Activated naive CD8-positive, alpha-beta T cell treated with anti-CD3 and anti-CD28 coated beads, Interleukin-2, amount 50 U/mL, for 24 hours (primary cell): ENCODE data around the gene POLQ.

Experiments used
- ATAC-seq: fragments of 150-1000 bp; cut with Tn5 transposase; one replicate; pipeline ENCODE4 v1.10.0; 2021
- DNase-seq: peaks from one replicate; pipeline ENCODE4 v3.0.0; 2021
- H3K27ac Mint-ChIP-seq: one replicate; pipeline ENCODE4 v1.8.0; 2021; ENCODE audit warnings: mild to moderate bottlenecking, mixed read lengths
- H3K27me3 Mint-ChIP-seq: one replicate; pipeline ENCODE4 v1.8.0; 2021; ENCODE audit warnings: mixed read lengths
- H3K36me3 Mint-ChIP-seq: one replicate; pipeline ENCODE4 v1.8.0; 2021; ENCODE audit warnings: low read depth, mixed read lengths
- H3K4me1 Mint-ChIP-seq: one replicate; pipeline ENCODE4 v1.8.0; 2021; ENCODE audit warnings: mixed read lengths
- H3K4me3 Mint-ChIP-seq: one replicate; pipeline ENCODE4 v1.8.0; 2021; ENCODE audit warnings: mild to moderate bottlenecking, moderate library complexity, mixed read lengths
- H3K9me3 Mint-ChIP-seq: one replicate; pipeline ENCODE4 v1.8.0; 2021; ENCODE audit warnings: mixed read lengths

POLQ gene

GRCh38 chr3:121542924-121543323 lies 2.9 kb downstream of the POLQ start:
- H3K4me3 Mint-ChIP-seq, result no peak overlapping the region
- no peaks in the 10 kb centered on the region for H3K9me3 Mint-ChIP-seq
- no peak overlapping the region for H3K27ac Mint-ChIP-seq
- peaks cover 14% of the 10 kb centered on the region for H3K4me1 Mint-ChIP-seq
- no peak for DNase-seq
- H3K36me3 Mint-ChIP-seq, result peaks cover 40% of the 10 kb centered on the region
- ATAC-seq, result no peak
- no peaks in the 10 kb centered on the region for H3K27me3 Mint-ChIP-seq

DNA sequence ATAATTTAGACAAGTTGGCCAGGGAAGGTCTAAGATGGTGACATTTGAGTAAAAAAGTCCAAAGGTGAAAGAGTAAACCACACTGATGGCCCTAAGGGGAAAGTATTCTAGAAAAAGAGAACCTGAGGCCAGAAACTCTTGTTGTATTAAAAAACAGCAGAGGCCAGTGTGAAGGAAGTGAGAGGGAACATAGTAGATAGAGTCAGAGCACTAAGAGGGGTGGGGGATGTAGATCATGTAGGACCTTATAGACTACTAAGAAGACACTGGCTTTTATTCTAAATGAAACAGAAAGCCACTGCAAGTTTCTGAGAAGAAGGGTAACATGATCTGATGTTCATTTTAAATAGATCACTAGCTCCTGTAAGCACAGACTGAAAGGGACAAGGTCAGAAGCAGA lies 14.5 kb downstream of the POLQ start:
- no peak for ATAC-seq

GRCh38 chr3:121529308-121529707 lies 16.5 kb downstream of the POLQ start:
- H3K9me3 Mint-ChIP-seq, result no peaks in the 10 kb centered on the region
- H3K36me3 Mint-ChIP-seq, result peaks cover 60% of the 10 kb centered on the region
- H3K27ac Mint-ChIP-seq, result no peak overlapping the region
- no peak for DNase-seq
- no peaks in the 10 kb centered on the region for H3K4me1 Mint-ChIP-seq
- H3K4me3 Mint-ChIP-seq, result no peak overlapping the region
- ATAC-seq, result no peak
- no peaks in the 10 kb centered on the region for H3K27me3 Mint-ChIP-seq

More for the DNA sequence above, 14.5 kb downstream of the POLQ start:
- Mint-ChIP-seq H3K4me1 (no peaks in the 10 kb centered on the region), H3K9me3 (no peaks in the 10 kb centered on the region), H3K27me3 (no peaks in the 10 kb centered on the region), H3K27ac (no peak overlapping the region), H3K4me3 (no peak overlapping the region), H3K36me3 (peaks cover 66% of the 10 kb centered on the region)
- DNase-seq, result no peak

DNA sequence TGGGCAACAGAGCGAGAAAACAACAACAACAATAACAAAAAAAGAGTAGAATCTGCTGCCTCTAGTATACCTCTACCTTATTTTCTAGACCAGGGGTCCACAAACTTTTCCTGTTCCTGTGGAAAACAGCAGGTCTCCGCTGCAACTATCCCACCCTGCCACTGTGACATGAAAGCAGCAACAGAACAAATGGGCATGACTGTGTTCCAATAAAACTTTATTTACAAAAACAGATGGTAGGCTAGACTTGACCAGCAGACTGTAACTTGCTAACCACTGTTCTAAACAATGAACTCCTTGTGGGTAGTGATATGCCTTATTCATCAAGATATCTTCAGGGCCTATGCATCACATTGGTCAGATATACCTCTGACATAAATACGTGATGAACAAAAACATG lies 25.3 kb downstream of the POLQ start:
- peaks cover 64% of the 10 kb centered on the region for H3K36me3 Mint-ChIP-seq

DNA sequence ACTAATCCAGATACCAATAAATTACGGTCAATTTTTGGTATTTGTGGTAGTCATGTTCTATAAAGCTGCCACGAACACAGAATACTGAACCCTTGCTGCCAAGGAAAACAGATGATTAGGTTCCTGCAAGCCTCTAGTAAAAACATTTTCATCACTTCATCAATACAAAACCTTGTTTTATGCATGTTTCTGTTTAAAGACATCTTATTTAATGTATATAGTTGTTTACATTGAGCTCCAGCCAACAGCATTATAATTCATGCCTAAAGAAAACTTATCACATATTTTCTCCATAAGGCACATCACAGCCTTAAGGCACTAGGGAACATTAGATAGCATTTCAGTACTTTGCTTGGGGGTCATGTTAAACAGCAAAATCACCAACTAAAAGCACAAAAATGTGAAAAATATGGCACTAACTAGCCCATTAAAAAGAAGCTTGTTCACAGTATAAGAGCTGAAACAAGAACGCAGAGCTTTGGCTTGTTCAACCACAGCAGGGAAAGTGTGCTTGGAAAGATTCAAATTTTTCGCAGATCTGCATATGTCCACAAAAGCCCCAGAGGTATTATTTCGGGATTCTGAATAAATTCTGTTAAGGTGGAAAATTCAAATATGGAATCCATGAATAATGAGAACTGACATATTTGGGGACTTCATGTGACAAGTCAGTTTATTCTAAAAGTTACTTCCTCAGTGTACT lies 27.7 kb downstream of the POLQ start:
- Mint-ChIP-seq H3K36me3 (peaks cover 67% of the 10 kb centered on the region), H3K4me3 (no peak overlapping the region), H3K27me3 (no peaks in the 10 kb centered on the region), H3K9me3 (peaks cover 22% of the 10 kb centered on the region), H3K4me1 (no peaks in the 10 kb centered on the region), H3K27ac (no peak overlapping the region)
- DNase-seq (no peak), ATAC-seq (no peak)

More for the DNA sequence above, 25.3 kb downstream of the POLQ start:
- H3K27ac Mint-ChIP-seq, result no peak overlapping the region
- H3K9me3 Mint-ChIP-seq, result peaks cover 20% of the 10 kb centered on the region
- no peaks in the 10 kb centered on the region for H3K27me3 Mint-ChIP-seq
- no peak overlapping the region for H3K4me3 Mint-ChIP-seq
- no peaks in the 10 kb centered on the region for H3K4me1 Mint-ChIP-seq
- DNase-seq (no peak), ATAC-seq (no peak)

- Mint-ChIP-seq H3K4me3 (no peak overlapping the region), H3K27me3 (no peaks in the 10 kb centered on the region), H3K36me3 (peaks cover 62% of the 10 kb centered on the region), H3K27ac (no peak overlapping the region), H3K4me1 (no peaks in the 10 kb centered on the region), H3K9me3 (peaks cover 22% of the 10 kb centered on the region)
- DNase-seq (no peak), ATAC-seq (no peak)
Measured at GRCh38 chr3:121515862-121516261, 29.9 kb downstream of the POLQ start.

GRCh38 chr3:121515313-121515712 lies 30.5 kb downstream of the POLQ start:
- Mint-ChIP-seq H3K36me3 (peaks cover 56% of the 10 kb centered on the region), H3K9me3 (peaks cover 22% of the 10 kb centered on the region), H3K27ac (no peak overlapping the region), H3K4me1 (no peaks in the 10 kb centered on the region), H3K4me3 (no peak overlapping the region), H3K27me3 (no peaks in the 10 kb centered on the region)
- no peak for DNase-seq
- ATAC-seq, result no peak

- Mint-ChIP-seq H3K4me1 (no peaks in the 10 kb centered on the region), H3K4me3 (no peak overlapping the region), H3K9me3 (peaks cover 22% of the 10 kb centered on the region), H3K27me3 (no peaks in the 10 kb centered on the region), H3K27ac (no peak overlapping the region), H3K36me3 (peaks cover 57% of the 10 kb centered on the region)
- DNase-seq (no peak), ATAC-seq (no peak)
Measured at GRCh38 chr3:121514496-121514895, 31.3 kb downstream of the POLQ start.

- Mint-ChIP-seq H3K4me1 (no peaks in the 10 kb centered on the region), H3K27me3 (no peaks in the 10 kb centered on the region), H3K4me3 (no peak overlapping the region), H3K9me3 (no peaks in the 10 kb centered on the region), H3K27ac (no peak overlapping the region), H3K36me3 (peaks cover 52% of the 10 kb centered on the region)
- no peak for DNase-seq
- no peak for ATAC-seq
Measured at GRCh38 chr3:121508389-121508788, 37.4 kb downstream of the POLQ start.

DNA sequence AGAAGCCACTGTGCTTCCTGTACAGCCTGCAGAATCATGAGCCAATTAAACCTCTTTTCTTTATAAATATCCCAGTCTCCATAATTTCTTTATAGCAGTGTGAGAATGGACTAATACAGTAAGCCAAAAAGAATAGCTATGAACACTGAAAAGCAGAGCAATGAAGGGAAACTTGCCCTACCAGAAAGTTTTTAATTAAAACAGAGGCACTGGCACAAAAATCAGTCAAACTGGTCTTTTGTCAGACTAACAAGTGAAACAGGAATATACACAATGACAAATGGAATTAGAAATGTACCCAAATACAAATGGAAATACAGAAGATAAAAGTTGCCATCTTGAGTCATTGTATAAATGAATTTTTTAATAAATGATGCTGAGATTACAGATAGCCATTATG lies 40.5 kb downstream of the POLQ start:
- H3K36me3 Mint-ChIP-seq, result peaks cover 58% of the 10 kb centered on the region

GRCh38 chr3:121504618-121505017 lies 41.2 kb downstream of the POLQ start:
- H3K9me3 Mint-ChIP-seq, result no peaks in the 10 kb centered on the region
- H3K36me3 Mint-ChIP-seq, result peaks cover 52% of the 10 kb centered on the region
- ATAC-seq (no peak), DNase-seq (no peak)
- H3K27ac Mint-ChIP-seq, result no peak overlapping the region
- H3K4me3 Mint-ChIP-seq, result no peak overlapping the region
- no peaks in the 10 kb centered on the region for H3K4me1 Mint-ChIP-seq
- H3K27me3 Mint-ChIP-seq, result no peaks in the 10 kb centered on the region

More for the DNA sequence above, 40.5 kb downstream of the POLQ start:
- Mint-ChIP-seq H3K27me3 (no peaks in the 10 kb centered on the region), H3K9me3 (no peaks in the 10 kb centered on the region), H3K27ac (no peak overlapping the region), H3K4me1 (no peaks in the 10 kb centered on the region), H3K4me3 (no peak overlapping the region)
- DNase-seq (no peak), ATAC-seq (no peak)

GRCh38 chr3:121496786-121497185 lies 49.0 kb downstream of the POLQ start:
- no peaks in the 10 kb centered on the region for H3K4me1 Mint-ChIP-seq
- H3K27ac Mint-ChIP-seq, result no peak overlapping the region
- H3K27me3 Mint-ChIP-seq, result no peaks in the 10 kb centered on the region
- no peak overlapping the region for H3K4me3 Mint-ChIP-seq
- H3K9me3 Mint-ChIP-seq, result no peaks in the 10 kb centered on the region
- ATAC-seq, result no peak
- peaks cover 42% of the 10 kb centered on the region for H3K36me3 Mint-ChIP-seq
- DNase-seq, result no peak

GRCh38 chr3:121493431-121493830 lies 52.4 kb downstream of the POLQ start:
- no peak overlapping the region for H3K27ac Mint-ChIP-seq
- no peak for DNase-seq
- no peaks in the 10 kb centered on the region for H3K9me3 Mint-ChIP-seq
- no peak for ATAC-seq
- no peaks in the 10 kb centered on the region for H3K27me3 Mint-ChIP-seq
- H3K4me1 Mint-ChIP-seq, result no peaks in the 10 kb centered on the region
- peaks cover 65% of the 10 kb centered on the region for H3K36me3 Mint-ChIP-seq
- no peak overlapping the region for H3K4me3 Mint-ChIP-seq

- Mint-ChIP-seq H3K4me3 (no peak overlapping the region), H3K4me1 (no peaks in the 10 kb centered on the region), H3K27me3 (no peaks in the 10 kb centered on the region), H3K9me3 (no peaks in the 10 kb centered on the region), H3K36me3 (peaks cover 65% of the 10 kb centered on the region), H3K27ac (no peak overlapping the region)
- DNase-seq, result no peak
- ATAC-seq, result no peak
Measured at GRCh38 chr3:121491683-121492320, 54.0 kb downstream of the POLQ start.

DNA sequence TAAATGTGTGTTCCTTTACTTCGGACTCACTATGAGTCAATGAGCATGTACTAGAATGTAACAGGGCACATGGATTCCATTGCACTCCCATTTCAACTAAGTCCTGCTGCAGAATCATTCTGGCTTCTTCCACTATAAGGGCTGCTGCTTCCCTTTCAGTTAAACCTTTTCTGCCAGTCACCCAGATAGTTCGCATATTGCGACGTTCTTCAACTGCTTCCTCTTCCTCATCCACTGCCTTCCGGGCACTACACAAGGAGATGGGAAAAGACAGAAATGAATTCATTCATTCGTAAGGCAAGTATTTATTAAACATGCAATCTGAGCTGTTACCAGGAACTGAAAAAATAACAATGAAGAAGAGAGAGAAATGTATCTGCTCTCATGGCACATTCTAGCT lies 55.6 kb downstream of the POLQ start:
- no peak overlapping the region for H3K27ac Mint-ChIP-seq
- DNase-seq, result no peak
- no peak for ATAC-seq
- peaks cover 53% of the 10 kb centered on the region for H3K36me3 Mint-ChIP-seq
- no peaks in the 10 kb centered on the region for H3K4me1 Mint-ChIP-seq
- no peaks in the 10 kb centered on the region for H3K27me3 Mint-ChIP-seq
- H3K9me3 Mint-ChIP-seq, result no peaks in the 10 kb centered on the region
- no peak overlapping the region for H3K4me3 Mint-ChIP-seq
